OCI-LY1 (cell line): ENCODE results near the gene PIP4K2C.

Source experiments
- CTCF ChIP-seq: fragments of 200-600 bp; sonication (generic), shearing (Covaris generic); IDR thresholded peaks from 2 replicates; pipeline ENCODE4 v1.5.1; 2017; ENCODE audit warnings: mild to moderate bottlenecking, antibody characterized with exemption, low read length, moderate library complexity, mixed read lengths
- EZH2 ChIP-seq: fragments of 200-600 bp; sonication (generic), shearing (Covaris generic); IDR thresholded peaks from 2 replicates; pipeline ENCODE4 v1.8.0; 2017; ENCODE audit warnings: borderline replicate concordance, mixed run types, mild to moderate bottlenecking, antibody characterized with exemption, low read length, moderate library complexity, mixed read lengths

- no peak for TF ChIP-seq CTCF
- no peak for TF ChIP-seq EZH2
Observed at GRCh38 chr12:57602544-57602943, 11.6 kb downstream of the PIP4K2C start.
